Fibroblast of gingiva (primary cell): ENCODE data around the gene IQSEC1.

Experiments
- DNase-seq: peaks from one replicate; pipeline ENCODE4 v3.0.0-alpha.2; 2011; ENCODE audit warnings: low read depth

IQSEC1 gene

GRCh38 chr3:12984023-12984823, 89.0 kb downstream of the IQSEC1 start:
- peak; percentile 54 for DNase-seq

DNA sequence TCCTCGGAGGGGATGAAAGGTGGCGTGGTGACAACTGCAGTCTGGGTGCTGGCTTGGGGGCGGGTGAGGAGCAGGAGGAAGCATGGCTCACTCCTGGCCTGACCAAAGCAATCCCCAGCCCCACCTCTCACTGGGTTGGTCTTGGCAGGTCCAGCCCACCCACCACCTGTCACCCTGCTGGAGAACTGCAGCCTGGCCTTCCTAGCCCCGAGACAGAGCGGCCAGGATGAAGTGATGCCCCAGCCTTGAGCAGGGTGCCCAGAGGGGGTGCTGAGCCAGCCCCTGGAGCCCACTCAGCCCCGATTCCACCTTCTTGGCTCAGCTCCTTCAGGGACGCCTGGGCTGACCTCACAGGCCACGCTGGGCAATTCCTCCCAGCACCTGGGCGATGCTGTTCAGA, 89.9 kb downstream of the IQSEC1 start:
- no peak for DNase-seq

DNA sequence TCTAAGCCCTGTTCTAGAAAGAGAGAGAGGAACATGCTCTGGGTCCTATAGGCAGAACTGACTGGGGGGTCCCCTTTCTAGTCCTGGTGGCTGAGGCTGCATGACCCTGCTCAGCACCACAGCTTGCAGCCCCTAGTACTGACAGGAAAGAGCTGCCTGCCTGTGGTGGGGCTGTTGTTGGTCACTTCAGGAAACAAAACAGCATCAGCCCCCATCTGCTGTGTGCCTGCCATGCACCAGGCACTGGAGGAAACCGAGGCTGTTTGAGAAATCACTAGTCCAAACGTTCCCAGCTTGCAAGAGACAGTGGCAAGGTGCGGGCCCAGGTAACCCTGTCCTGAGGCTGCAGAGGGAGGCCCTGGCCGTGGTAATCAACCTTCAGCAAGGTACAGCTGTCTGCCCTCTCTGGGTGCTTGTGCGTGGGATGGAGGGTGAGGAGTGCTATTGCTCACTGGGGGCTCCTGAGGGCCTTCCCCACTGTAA, 90.6 kb downstream of the IQSEC1 start:
- DNase-seq: no peak

- DNase-seq: no peak
Observed at GRCh38 chr3:12981306-12982275, 91.6 kb downstream of the IQSEC1 start.

DNA sequence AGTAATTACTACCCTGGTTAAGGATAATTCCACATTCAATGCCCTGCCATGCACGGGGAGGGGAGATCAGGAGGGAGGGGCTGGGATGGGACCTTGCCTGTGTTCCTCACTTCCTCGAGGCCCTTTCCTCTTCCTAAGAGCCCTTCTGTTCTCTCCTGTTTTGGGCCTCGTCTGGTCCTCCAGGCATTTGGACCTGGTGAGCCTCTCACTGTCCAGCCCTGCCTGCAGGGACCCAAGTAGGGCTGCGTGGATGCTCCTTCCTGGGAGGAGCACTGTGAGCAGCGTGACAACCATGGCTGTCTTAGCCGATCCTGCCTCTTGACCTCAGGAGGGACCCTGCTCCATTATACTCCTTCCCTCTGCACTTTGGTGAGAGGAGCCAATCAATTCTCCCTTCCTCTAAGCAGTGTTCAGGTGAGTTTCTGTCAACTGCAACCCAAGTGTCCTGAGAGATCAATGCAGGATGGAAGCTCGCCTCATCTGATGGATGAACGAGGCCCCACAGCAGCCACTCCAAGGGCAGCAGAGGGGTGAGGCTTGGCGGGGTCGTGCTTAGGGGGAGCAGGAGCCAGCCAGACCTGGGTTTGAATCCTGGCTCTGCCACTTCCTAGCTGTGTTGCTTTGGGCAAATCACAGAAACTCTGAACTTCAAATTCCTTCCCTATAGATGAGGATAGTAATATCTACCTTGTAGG, 92.5 kb downstream of the IQSEC1 start:
- no peak for DNase-seq

- no peak for DNase-seq
Observed at GRCh38 chr3:12979947-12980487, 93.2 kb downstream of the IQSEC1 start.

DNA sequence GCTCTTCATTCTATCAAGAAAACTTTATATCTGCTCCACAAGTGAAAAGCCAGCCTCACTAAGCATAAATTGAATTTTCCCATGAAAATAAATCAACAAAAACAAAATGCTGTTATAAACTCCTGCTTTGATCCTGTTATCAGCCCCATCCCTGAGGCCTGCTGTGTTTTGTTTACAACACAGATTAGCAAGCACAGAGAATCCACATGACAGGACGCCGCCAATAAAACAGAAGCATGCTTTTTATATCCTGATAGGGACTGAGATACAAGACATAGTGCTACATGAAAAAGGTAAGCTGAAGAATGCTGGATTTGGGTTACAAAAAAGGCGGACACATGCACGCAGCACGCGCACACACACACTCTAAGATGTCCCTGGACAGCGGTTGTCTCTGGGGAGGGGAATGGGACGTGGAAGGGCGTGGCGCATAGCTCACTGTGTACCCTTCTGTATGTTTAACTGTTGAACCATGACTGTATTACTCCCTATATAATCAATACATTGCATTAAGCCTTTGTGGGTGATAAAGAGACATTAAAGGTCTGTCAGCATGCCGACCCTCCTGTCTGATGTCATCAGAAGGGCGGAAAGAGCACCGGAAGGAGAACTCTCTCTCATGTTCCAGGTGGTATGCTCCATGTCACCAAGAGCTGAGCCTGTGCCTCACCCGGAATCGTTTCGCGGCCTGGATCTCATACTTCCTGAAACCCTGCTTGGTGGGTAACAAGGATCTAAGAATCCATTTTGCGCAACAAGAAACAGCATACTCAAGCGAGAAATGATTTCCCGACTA, 93.9 kb downstream of the IQSEC1 start:
- DNase-seq: no peak

GRCh38 chr3:12978682-12979081, 94.5 kb downstream of the IQSEC1 start:
- DNase-seq: no peak

GRCh38 chr3:12977117-12977808, 96.0 kb downstream of the IQSEC1 start:
- no peak for DNase-seq

GRCh38 chr3:12975748-12976522, 97.3 kb downstream of the IQSEC1 start:
- no peak for DNase-seq

- DNase-seq: no peak
Observed at GRCh38 chr3:12974819-12975218, 98.4 kb downstream of the IQSEC1 start.

DNA sequence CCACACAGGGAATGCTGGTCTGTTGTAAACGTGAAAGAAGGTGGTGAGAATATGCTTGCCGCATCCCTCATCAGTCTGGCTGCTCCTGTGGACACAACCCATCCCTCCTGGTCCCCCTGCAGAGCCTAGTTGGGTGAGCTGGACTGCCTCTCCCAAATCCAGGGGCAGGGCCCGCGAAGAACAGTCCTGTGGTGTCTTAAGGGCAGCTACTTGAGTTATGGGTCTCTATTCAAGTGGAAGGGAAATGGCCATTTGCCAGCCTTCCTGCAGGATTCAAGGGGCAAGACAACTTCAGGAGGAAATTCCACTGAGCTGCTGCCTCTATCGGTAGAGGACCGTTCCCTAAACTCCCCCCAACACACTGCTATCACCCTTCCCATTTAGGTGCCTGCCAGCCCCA, 98.9 kb downstream of the IQSEC1 start:
- no peak for DNase-seq

- DNase-seq: no peak
Observed at GRCh38 chr3:12973827-12974226, 99.4 kb downstream of the IQSEC1 start.

DNA sequence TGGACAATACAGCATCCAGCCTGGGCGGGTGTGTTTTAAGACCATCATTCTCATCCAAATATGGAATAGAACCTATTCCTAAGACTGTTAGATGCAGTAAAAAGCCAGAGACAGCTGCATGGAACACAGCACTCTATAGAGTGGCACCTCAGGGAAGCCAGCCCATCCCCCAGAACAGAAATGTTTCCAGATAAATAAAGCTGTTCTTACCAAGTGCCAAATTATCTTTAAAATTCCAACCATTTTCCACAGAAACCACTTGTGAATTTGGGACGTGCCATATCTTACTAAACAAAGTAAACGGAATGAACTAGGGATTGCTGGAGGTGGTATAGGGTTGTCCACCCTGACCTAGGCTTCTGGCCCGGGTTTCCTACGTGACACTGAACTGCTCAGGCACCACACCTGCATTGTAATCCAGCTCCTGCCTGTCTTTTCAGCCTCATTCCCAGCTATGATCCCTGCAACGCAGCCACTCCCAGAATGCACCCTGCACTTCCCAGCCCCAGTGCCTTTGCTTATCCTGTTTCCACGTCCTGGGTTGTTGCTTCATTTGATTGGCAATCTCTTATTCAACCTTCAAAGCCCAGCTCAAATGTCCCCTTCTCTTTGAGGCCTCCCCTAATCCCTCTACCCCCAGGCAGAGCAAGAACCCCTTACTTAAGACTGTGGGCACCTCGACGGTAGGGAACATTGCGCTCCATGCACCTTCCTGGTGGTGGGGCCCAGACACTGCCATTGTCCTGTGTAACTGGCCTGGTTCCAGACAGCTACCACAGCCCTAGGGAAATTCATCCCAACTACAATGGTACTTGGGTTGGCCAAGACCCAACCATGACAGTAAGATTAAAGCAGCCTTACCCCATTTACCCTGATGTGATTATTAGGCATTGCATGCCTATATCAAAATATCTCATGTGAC, 100.2 kb downstream of the IQSEC1 start:
- no peak for DNase-seq

DNA sequence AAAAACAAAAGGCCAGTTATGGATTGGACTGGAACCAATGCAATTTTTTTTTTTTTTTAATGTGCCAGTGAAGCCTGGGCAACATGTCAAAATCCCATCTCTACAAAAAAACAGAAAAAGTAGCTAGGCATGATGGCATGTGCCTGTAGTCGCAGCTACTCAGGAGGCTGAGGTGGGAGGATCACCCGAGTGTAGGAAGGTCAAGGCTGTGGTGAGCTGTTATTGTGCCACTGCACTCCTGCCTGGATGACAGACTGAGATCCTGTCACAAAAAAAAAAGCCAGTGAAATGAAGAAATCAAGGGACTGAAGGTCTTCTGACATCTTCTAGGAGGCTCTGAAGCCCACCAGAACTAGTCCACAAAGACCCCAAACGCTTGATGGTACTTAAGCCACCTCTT, 101.2 kb downstream of the IQSEC1 start:
- DNase-seq: no peak

DNA sequence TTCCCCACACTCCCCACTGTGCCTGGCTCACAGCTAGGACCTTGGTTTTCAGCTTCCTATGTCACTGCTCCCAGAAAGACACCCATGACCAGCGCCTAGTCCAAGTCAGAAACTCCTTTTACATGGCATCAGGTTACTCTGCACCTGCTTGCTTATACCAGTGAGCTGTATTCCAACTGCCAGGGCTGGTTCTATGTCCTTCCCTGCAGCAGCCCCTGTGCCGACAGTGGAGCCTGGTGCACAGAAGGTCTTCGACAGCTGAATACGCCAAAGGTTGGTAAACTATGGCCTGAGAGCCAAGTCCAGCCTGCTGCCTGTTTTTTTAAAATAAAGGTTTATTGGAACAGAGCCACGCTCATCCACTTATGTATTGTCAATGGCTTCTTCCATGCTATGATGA, 102.5 kb downstream of the IQSEC1 start:
- no peak for DNase-seq

DNA sequence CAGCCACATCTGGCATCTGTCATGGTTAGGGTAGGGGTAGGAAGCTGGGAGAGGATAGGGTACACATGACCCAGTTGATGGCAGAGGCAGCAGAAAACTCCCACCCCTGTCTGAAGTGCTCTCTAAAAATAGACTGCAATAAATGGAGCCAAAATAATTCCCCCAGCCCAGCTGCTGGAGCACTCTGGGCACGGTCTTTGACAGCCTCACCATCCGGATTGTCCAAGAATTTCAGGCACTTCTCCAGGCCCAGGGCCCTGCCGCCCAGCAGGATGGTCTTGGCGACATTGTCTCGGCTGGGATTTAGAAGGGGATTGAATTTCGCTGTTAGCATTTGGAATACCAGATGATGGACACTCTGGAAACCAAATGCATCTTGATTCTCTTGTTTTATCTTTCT, 103.7 kb downstream of the IQSEC1 start:
- DNase-seq: no peak

DNA sequence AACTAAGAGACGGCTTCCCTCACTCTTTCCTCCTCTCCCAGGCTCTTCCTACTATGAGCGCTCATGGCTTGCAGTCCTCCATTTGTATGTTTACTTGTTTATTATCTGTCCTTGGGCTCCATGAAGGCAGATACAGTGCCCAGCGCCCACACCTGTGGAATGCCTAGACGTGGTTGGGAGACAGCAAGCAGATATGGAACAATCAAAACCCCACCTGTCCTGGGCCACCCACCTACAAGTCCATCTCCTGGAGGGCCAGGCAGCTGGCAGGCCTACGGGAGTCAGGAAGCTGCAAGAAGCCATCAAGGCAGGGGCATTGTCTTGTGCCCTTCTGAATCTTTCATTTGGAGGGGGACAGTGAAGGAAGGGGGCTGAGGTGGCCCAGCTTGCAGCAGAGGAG, 104.7 kb downstream of the IQSEC1 start:
- DNase-seq: no peak
